HG03066 (cell line): ENCODE results near the gene ALDH3B2.

Experiments used
- ATAC-seq: cut with Tn5 transposase; IDR thresholded peaks from one replicate; pipeline ENCODE4 v1.9.1; 2021; ENCODE audit warnings: low read depth; ENCODE audit not compliant: unreplicated experiment

Gene ALDH3B2

DNA sequence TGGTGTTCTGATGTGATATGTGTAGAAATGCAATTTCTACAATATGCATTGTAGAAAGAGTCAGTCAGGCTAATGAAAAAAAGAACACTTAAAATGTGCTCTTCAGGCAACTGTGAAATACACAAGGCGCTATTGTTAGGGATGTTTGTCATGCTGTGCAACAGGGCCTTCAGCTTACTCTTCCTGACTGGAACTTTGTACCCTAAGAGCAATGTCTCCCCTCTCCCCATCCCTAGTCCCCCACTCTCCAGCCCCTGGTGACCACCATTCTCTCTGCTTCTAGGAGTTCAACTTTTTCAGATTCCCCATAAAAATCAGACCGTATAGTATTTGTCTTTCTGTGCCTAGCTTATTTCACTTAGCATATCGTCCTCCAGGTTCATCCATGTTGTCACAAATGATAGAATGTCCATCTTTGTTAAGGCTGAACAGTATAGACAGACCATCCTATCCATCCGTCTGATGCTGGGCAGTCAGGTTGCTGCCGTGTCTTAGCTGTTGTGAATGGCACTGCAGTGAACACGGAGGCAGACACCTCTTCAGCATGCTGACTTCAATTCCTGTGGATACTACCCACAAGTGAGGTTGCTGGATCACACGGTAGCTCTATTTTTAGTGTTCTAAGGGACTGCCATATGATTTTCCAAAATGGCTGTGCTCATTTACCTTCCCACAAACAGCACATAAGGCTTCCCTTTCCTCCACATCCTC is 57.0 kb downstream of the ALDH3B2 start:
- no peak for ATAC-seq

GRCh38 chr11:67616431-67617242 is 57.8 kb downstream of the ALDH3B2 start:
- no peak for ATAC-seq

DNA sequence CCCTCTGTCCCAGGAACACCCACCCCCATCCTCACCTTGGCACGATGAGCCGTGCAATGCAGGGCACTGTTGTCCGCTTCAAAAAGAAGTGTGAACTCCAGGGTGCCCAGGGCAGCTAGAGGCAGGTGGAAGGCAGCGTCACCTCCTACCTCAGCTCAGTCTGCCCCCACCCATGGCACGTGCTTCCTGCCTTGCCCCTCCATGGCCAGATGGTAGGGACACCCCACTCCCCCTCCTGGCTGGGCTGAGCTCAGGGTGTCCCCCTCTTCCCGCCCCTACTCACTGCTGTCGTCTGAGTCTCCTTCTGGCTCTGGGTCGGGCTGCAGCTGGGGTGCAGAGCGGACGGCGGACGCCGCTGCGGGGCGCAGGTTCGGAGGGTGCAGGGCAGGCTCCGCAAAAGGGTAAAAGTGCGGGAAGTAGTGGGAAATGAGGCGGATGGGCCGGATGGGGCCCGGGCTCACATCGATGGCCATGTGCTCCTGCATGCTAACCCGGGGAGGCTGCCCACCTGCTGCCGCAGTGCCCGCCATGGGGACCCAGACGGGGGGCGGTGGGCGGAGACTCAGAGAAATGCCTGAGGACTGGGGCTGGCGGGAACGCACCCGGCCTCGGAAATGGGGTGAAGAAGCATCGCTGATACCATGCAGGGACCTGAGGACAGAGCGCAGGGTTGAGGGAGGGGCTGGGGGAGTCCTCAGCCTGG is 58.5 kb downstream of the ALDH3B2 start:
- no peak for ATAC-seq

- ATAC-seq: no peak
Observed at GRCh38 chr11:67614730-67615714, 59.4 kb downstream of the ALDH3B2 start.

- ATAC-seq: peak; percentile 89
Observed at GRCh38 chr11:67613960-67614715, 60.3 kb downstream of the ALDH3B2 start.

DNA sequence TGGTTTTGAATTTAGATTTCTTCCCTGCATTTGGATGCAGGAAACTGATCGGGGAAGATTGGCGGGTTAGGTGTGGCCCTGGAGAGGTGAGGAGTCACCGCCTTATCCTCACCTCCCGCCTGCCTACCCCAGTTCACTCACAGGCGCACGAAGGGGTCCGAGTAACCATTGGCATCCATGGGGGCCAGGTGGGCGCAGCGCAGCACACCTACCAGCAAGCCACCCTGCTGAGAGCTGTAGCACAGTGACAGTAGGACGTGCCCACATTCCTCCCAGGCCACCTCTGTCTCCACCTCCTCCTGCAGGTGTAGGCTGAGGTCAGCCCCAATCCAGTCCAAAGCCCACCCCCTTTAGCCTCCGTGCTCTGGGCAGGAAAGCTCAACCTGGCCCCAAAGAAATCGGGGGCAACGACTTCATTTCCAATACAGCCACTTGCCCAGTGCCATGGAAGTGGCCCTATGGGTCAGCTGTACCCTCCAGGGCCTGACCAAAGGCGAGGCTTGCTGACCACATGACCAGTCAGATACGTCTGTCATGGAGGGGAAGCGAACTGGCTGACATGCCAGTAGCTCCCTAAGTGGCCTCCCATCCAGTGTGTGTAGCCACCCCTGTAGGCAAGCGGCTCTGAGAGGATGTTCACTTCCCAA is 61.0 kb downstream of the ALDH3B2 start:
- no peak for ATAC-seq

DNA sequence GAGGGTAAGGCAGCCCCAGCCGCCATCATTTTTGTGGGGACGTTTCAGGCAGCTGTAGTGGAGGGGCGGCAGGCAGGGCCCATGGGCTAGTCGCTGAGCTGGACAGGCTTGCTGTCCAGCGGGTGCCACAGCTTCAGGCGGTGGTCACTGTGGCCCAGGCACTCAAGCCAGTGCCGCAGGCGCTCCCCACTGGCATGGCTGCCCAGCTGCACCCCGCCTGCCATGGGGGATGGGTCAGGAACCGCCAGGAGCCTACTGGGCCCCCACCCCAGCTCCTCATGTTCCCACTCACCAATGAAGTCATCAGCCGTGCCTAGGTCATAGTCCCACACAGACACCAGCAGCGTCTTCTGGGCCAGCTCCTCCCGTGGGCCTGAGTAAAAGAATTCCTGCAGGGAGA is 61.7 kb downstream of the ALDH3B2 start:
- no peak for ATAC-seq
